Measurements from ENCODE around the gene DUS3L.

Gene DUS3L

GRCh38 chr19:5822181-5822844, 31.4 kb upstream of the DUS3L start:
- DNase-seq, result no peak

- no peak for DNase-seq
Observed at GRCh38 chr19:5821521-5822180, 30.7 kb upstream of the DUS3L start.

- DNase-seq, result no peak
Observed at GRCh38 chr19:5820785-5821184, 29.8 kb upstream of the DUS3L start.

GRCh38 chr19:5818594-5818993, 27.6 kb upstream of the DUS3L start:
- no peak for DNase-seq

GRCh38 chr19:5817218-5817617, 26.3 kb upstream of the DUS3L start:
- DNase-seq, result no peak

- no peak for DNase-seq
Observed at GRCh38 chr19:5814852-5815246, 23.9 kb upstream of the DUS3L start.

- no peak for DNase-seq
Observed at GRCh38 chr19:5814123-5814851, 23.3 kb upstream of the DUS3L start.

- DNase-seq, result no peak
Observed at GRCh38 chr19:5811117-5811516, 20.2 kb upstream of the DUS3L start.

- DNase-seq, result no peak
Observed at GRCh38 chr19:5809469-5809868, 18.5 kb upstream of the DUS3L start.

GRCh38 chr19:5809053-5809452, 18.1 kb upstream of the DUS3L start:
- no peak for DNase-seq

GRCh38 chr19:5808120-5808816, 17.3 kb upstream of the DUS3L start:
- no peak for DNase-seq

GRCh38 chr19:5806905-5807304, 15.9 kb upstream of the DUS3L start:
- DNase-seq, result no peak

- DNase-seq, result no peak
Observed at GRCh38 chr19:5806133-5806489, 15.1 kb upstream of the DUS3L start.

GRCh38 chr19:5805462-5806132, 14.6 kb upstream of the DUS3L start:
- peak; percentile 64 to 70 for DNase-seq

GRCh38 chr19:5804516-5805461, 13.8 kb upstream of the DUS3L start, which contains the start of gene NRTN:
Gene NRTN (plus strand): TSS chr19:5805067. CDS start chr19:5824166, 19,099 bp downstream.
- peak; percentile 47 to 48 for DNase-seq

GRCh38 chr19:5803752-5804515, 13.0 kb upstream of the DUS3L start:
- peak; percentile 96 for DNase-seq

- DNase-seq, result no peak
Observed at GRCh38 chr19:5803441-5803751, 12.4 kb upstream of the DUS3L start.

- DNase-seq, result no peak
Observed at GRCh38 chr19:5801796-5802619, 11.0 kb upstream of the DUS3L start.

GRCh38 chr19:5800361-5801270, 9.7 kb upstream of the DUS3L start:
- no peak for DNase-seq
